ENCODE results near the gene NT5DC3.
"Not testable (repeated sequence)": the region's sequence is repeated elsewhere in the genome, so short reads cannot be mapped to it uniquely, and the experiment has no call there.

Gene NT5DC3

GRCh38 chr12:103811791-103812190, 29.2 kb downstream of the NT5DC3 start:
- H3K9me2 ChIP-seq (replicated peaks; ENCODE audit: insufficient read depth, low read length): no peaks in the 10 kb centered on the region
- H3K4me1 ChIP-seq (ENCODE audit: low read length): no peaks in the 10 kb centered on the region
- no peaks in the 10 kb centered on the region for H3K36me3 ChIP-seq (replicated peaks; ENCODE audit: insufficient read depth, low read length)
- no peak for DNase-seq
- no peaks in the 10 kb centered on the region for H3F3A ChIP-seq (ENCODE audit: insufficient read depth, low read length)
- H3K79me2 ChIP-seq (ENCODE audit: low read length): no peaks in the 10 kb centered on the region
- no peaks in the 10 kb centered on the region for H4K20me1 ChIP-seq (ENCODE audit: insufficient read depth, low read length)
- H3K4me2 ChIP-seq (ENCODE audit: low read depth, low read length): no peak overlapping the region
- H3K9me3 ChIP-seq (replicated peaks; ENCODE audit: insufficient read depth, low read length): no peaks in the 10 kb centered on the region
- H3K4me3 ChIP-seq (ENCODE audit: low read length): no peak overlapping the region
- H2AFZ ChIP-seq (ENCODE audit: low read length): no peak overlapping the region
- TF ChIP-seq CTCF (IDR thresholded peaks at IDR 0.05; ENCODE audit: low read length) (no peak), EZH2phosphoT487 (IDR thresholded peaks at IDR 0.05; ENCODE audit: low read length) (no peak), EZH2 (optimal IDR thresholded peaks at IDR 0.05; ENCODE audit: low read depth, low read length) (no peak)
- no peaks in the 10 kb centered on the region for H3K27me3 ChIP-seq (replicated peaks; ENCODE audit: insufficient read depth, low read length)
- no peak overlapping the region for H3K27ac ChIP-seq (ENCODE audit: low read length)
- no peak overlapping the region for H3K9ac ChIP-seq (ENCODE audit: low read length)

GRCh38 chr12:103810111-103810510, 30.9 kb downstream of the NT5DC3 start:
- Histone ChIP-seq H3K27me3 (replicated peaks; ENCODE audit: insufficient read depth, low read length) (no peaks in the 10 kb centered on the region), H3F3A (ENCODE audit: insufficient read depth, low read length) (no peaks in the 10 kb centered on the region), H3K79me2 (ENCODE audit: low read length) (no peaks in the 10 kb centered on the region), H4K20me1 (ENCODE audit: insufficient read depth, low read length) (no peaks in the 10 kb centered on the region), H3K9ac (ENCODE audit: low read length) (no peak overlapping the region), H2AFZ (ENCODE audit: low read length) (no peak overlapping the region), H3K4me1 (ENCODE audit: low read length) (no peaks in the 10 kb centered on the region), H3K9me2 (replicated peaks; ENCODE audit: insufficient read depth, low read length) (no peaks in the 10 kb centered on the region), H3K4me3 (ENCODE audit: low read length) (no peak overlapping the region), H3K27ac (ENCODE audit: low read length) (no peak overlapping the region), H3K9me3 (replicated peaks; ENCODE audit: insufficient read depth, low read length) (no peaks in the 10 kb centered on the region), H3K36me3 (replicated peaks; ENCODE audit: insufficient read depth, low read length) (no peaks in the 10 kb centered on the region), H3K4me2 (ENCODE audit: low read depth, low read length) (no peak overlapping the region)
- TF ChIP-seq CTCF (IDR thresholded peaks at IDR 0.05; ENCODE audit: low read length): no peak
- no peak for TF ChIP-seq EZH2 (optimal IDR thresholded peaks at IDR 0.05; ENCODE audit: low read depth, low read length)
- TF ChIP-seq EZH2phosphoT487 (IDR thresholded peaks at IDR 0.05; ENCODE audit: low read length): no peak
- DNase-seq: no peak

GRCh38 chr12:103809639-103810038, 31.4 kb downstream of the NT5DC3 start:
- H3K9ac ChIP-seq (ENCODE audit: low read length); H3F3A ChIP-seq (ENCODE audit: insufficient read depth, low read length); H2AFZ ChIP-seq (ENCODE audit: low read length); H3K4me1 ChIP-seq (ENCODE audit: low read length); H3K9me2 ChIP-seq (replicated peaks; ENCODE audit: insufficient read depth, low read length); H3K4me3 ChIP-seq (ENCODE audit: low read length); DNase-seq; H3K9me3 ChIP-seq (replicated peaks; ENCODE audit: insufficient read depth, low read length); H3K79me2 ChIP-seq (ENCODE audit: low read length); H3K27me3 ChIP-seq (replicated peaks; ENCODE audit: insufficient read depth, low read length); H3K27ac ChIP-seq (ENCODE audit: low read length); H4K20me1 ChIP-seq (ENCODE audit: insufficient read depth, low read length); H3K4me2 ChIP-seq (ENCODE audit: low read depth, low read length); H3K36me3 ChIP-seq (replicated peaks; ENCODE audit: insufficient read depth, low read length): not testable (repeated sequence)

- no peaks in the 10 kb centered on the region for H3K27me3 ChIP-seq (replicated peaks; ENCODE audit: insufficient read depth, low read length)
- TF ChIP-seq CTCF (IDR thresholded peaks at IDR 0.05; ENCODE audit: low read length): no peak
- TF ChIP-seq EZH2 (optimal IDR thresholded peaks at IDR 0.05; ENCODE audit: low read depth, low read length): no peak
- TF ChIP-seq EZH2phosphoT487 (IDR thresholded peaks at IDR 0.05; ENCODE audit: low read length): no peak
- no peaks in the 10 kb centered on the region for H3K4me1 ChIP-seq (ENCODE audit: low read length)
- H3K79me2 ChIP-seq (ENCODE audit: low read length): no peaks in the 10 kb centered on the region
- no peak overlapping the region for H3K4me2 ChIP-seq (ENCODE audit: low read depth, low read length)
- H3K9me2 ChIP-seq (replicated peaks; ENCODE audit: insufficient read depth, low read length): no peaks in the 10 kb centered on the region
- H3K36me3 ChIP-seq (replicated peaks; ENCODE audit: insufficient read depth, low read length): no peaks in the 10 kb centered on the region
- no peak overlapping the region for H3K9ac ChIP-seq (ENCODE audit: low read length)
- no peak overlapping the region for H2AFZ ChIP-seq (ENCODE audit: low read length)
- no peak overlapping the region for H3K27ac ChIP-seq (ENCODE audit: low read length)
- no peak overlapping the region for H3K4me3 ChIP-seq (ENCODE audit: low read length)
- no peaks in the 10 kb centered on the region for H4K20me1 ChIP-seq (ENCODE audit: insufficient read depth, low read length)
- no peaks in the 10 kb centered on the region for H3K9me3 ChIP-seq (replicated peaks; ENCODE audit: insufficient read depth, low read length)
- no peak for DNase-seq
- H3F3A ChIP-seq (ENCODE audit: insufficient read depth, low read length): no peaks in the 10 kb centered on the region
These were observed 31.9 kb downstream of the NT5DC3 start for GRCh38 chr12:103809154-103809553.

Measured in MM.1S (cell line).